Cardiac fibroblast (primary cell): ENCODE data around the gene SLC9A4.
A peak's percentile ranks its signal among the peaks of the same experiment; 100 is the strongest.

Source experiments
- DNase-seq, 2 donors: peaks; one replicate each; pipeline versions ENCODE4 v3.0.0 to v3.0.0-alpha.2; 2010; ENCODE audit warnings: low read depth in 2 of 2
- H3K4me3 ChIP-seq, 2 donors: replicated peaks in 1 of 2; 1 replicate in 1 of 2; 2 replicates in 1 of 2; pipeline ENCODE4 v1.5.1; 2011; ENCODE audit warnings: low read depth in 2 of 2, low read length in 2 of 2, mild to moderate bottlenecking in 2 of 2, moderate library complexity in 1 of 2
- CTCF ChIP-seq: IDR thresholded peaks from one replicate; pipeline ENCODE4 v1.5.1; 2011; ENCODE audit warnings: low read depth, mild to moderate bottlenecking, low read length, inconsistent platforms

SLC9A4 gene

DNA sequence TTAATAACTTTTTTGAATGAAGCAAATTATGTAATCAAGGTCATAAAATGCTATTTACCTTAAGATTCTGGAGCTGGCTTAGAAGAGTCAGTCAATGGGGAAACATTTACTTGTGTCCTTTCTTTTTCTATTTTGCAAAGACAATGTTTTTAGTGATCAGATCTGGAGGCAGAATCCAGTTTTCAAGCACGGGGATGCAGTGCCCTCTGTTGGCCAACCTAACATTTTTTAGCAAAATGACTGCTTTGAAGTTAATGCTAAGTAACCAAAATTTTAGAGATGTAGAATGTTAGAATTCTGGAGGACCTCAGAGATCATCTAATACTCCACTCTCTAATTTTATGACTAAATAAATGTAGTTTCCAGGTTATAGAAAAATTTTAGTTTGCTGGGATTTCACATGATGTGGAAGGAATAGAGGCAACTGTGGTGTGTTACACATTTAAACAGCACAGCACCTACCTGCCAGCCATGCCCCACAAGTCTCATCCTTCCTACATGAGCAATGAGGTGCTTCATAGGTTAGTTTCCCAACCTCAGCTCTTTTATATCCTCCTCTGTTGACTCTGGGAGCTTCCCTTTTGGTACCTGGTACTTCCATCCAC is 23.6 kb upstream of the SLC9A4 start:
- DNase-seq, result peak; percentile 69 to 73
- H3K4me3 ChIP-seq, result no peak overlapping the region
- TF ChIP-seq CTCF, result peak; percentile 62

GRCh38 chr2:102451968-102452367 is 21.1 kb upstream of the SLC9A4 start:
- no peak for TF ChIP-seq CTCF
- H3K4me3 ChIP-seq, result no peak overlapping the region
- peak in 1 of 2 donors; percentile 21 for DNase-seq

DNA sequence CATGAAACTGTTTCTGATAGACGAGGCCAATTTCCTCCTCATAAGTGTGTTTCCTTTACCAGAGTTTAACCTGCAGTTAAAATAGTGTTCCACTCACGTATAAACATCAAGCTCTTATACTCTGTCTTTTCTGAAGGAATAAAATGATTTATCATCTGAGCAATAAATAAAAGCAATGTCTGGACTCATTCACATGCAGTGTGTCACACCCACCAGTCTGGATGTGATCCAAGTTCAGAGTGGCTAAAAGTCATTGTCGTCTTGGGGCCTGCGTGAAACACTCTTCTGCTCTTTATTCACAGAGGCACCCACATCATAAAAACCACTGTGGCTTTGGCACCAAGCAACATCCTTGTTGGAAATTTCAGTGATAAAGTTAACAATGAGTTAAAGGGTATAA is 19.5 kb upstream of the SLC9A4 start:
- TF ChIP-seq CTCF, result no peak
- H3K4me3 ChIP-seq, result no peak overlapping the region

DNA sequence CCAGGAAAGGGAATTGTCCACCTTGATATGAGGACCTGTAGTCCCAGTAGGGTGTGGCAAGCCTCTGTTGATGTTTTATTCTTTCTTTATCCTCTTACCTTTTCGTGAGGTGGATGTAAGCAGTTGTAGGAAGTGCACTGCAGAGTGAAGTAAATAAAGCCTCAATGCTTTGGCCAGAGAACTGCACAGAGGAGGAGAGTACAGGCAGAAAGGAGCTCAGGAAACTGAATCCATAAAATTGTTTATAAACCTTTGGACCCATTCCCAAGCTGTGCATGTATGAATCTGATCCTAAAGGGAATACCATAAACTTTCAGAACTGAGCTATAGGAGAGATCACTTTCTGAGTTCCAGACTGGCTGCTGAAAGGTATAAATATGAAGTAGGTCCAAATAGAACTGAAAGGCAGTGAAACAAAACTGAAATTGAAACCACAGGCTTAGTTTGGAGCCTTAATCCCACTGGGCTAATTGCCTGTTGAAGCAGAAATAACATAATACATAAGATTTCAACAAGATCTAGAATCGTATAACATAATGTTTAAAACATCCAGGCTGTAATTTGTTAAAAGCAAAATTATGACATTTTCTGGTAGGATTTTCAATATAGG is 17.9 kb upstream of the SLC9A4 start:
- no peak overlapping the region for H3K4me3 ChIP-seq
- no peak for DNase-seq
- TF ChIP-seq CTCF, result no peak

More for the DNA sequence above, 19.5 kb upstream of the SLC9A4 start:
- DNase-seq, result no peak

- H3K4me3 ChIP-seq, result no peak overlapping the region
- TF ChIP-seq CTCF, result no peak
- DNase-seq, result peak in 1 of 2 donors; percentile 10
Observed at GRCh38 chr2:102460467-102460866, 12.6 kb upstream of the SLC9A4 start.

- DNase-seq, result no peak
- H3K4me3 ChIP-seq, result no peak overlapping the region
- TF ChIP-seq CTCF, result no peak
Observed at GRCh38 chr2:102461188-102461587, 11.8 kb upstream of the SLC9A4 start.
